GM12878 (cell line): ENCODE measurements around the gene DCDC1. TPM values are rescaled to one million over a fixed set of nuclear protein-coding genes. Genes with fewer than 3 reads are reported as not detected.

ENCODE experiments used
- ATAC-seq: fragments of 200-7000 bp; cut with Tn5 transposase; 3 replicates; pipeline ENCODE4 v1.9.1; 2020; ENCODE audit warnings: mild to moderate bottlenecking, moderate library complexity
- BruUV-seq: library from RNA; stranded (reverse); fragments of 400-500 nt; replicated peaks from 2 replicates; lab custom pipeline; 2021; lab: Mats Ljungman, UMichigan
- CTCF ChIA-PET: fragments of 300-600 bp; sonication (Branson Sonifier 250); formaldehyde crosslinking; extraction: SDS; loops from one replicate; lab custom pipeline; 2021; ENCODE audit warnings: inconsistent platforms; lab: Yijun Ruan, JAX
- POLR2A ChIA-PET: fragments of 350-600 bp; formaldehyde crosslinking; extraction: SDS; loops from one replicate; lab custom pipeline; 2021; ENCODE audit warnings: inconsistent platforms; lab: Charles Lee
- RAD21 ChIA-PET: fragments of 300-600 bp; sonication (Branson Sonifier 250); formaldehyde crosslinking; loops from one replicate; lab custom pipeline; 2023; ENCODE audit warnings: antibody characterized with exemption; ENCODE audit not compliant: unreplicated experiment; lab: Charles Lee
- SMC1A ChIA-PET: fragments of 300-600 bp; sonication (Branson Sonifier 250); formaldehyde crosslinking; loops from one replicate; lab custom pipeline; 2023; ENCODE audit not compliant: unreplicated experiment, uncharacterized antibody; lab: Charles Lee
- DNase-seq: peaks from one replicate; pipeline ENCODE4 v3.0.0-alpha.2; 2011; ENCODE audit warnings: low read depth, low spot score
- FAIRE-seq: peaks from 3 replicates; lab custom pipeline; 2011; peaks lifted over from hg19 to GRCh38; lab: Jason Lieb, UNC
- H2AFZ ChIP-seq: 2 replicates; pipeline ENCODE4 v1.6.0; 2011; ENCODE audit warnings: low read depth, low read length, control low read depth; ENCODE audit not compliant: control insufficient read depth
- H3K27ac ChIP-seq: 2 replicates; pipeline ENCODE4 v1.5.1; 2011; ENCODE audit warnings: control low read depth; ENCODE audit not compliant: control insufficient read depth, insufficient read depth
- H3K27me3 ChIP-seq, 2 experiments: replicated peaks in 1 of 2; 2 replicates each; pipeline versions ENCODE4 v1.6.0 to v1.6.1; 2011; ENCODE audit warnings: low read length in 1 of 2; ENCODE audit not compliant: control insufficient read depth in 2 of 2, insufficient read depth in 2 of 2
- H3K36me3 ChIP-seq, 2 experiments: 2 replicates each; pipeline ENCODE4 v1.5.1; 2011; ENCODE audit warnings: low read length in 1 of 2; ENCODE audit not compliant: control insufficient read depth in 2 of 2, insufficient read depth in 2 of 2
- H3K4me1 ChIP-seq: 2 replicates; pipeline ENCODE4 v1.6.1; 2011; ENCODE audit warnings: mild to moderate bottlenecking, low read length, moderate library complexity, mixed read lengths; ENCODE audit not compliant: control insufficient read depth, insufficient read depth
- H3K4me2 ChIP-seq: 2 replicates; pipeline ENCODE4 v1.6.0; 2011; ENCODE audit warnings: control low read depth; ENCODE audit not compliant: control insufficient read depth, insufficient read depth
- H3K4me3 ChIP-seq: fragments of 200-600 bp; sonication (generic); 2 replicates; pipeline ENCODE4 v1.5.1; 2016
- H3K79me2 ChIP-seq: 2 replicates; pipeline ENCODE4 v1.6.0; 2011; ENCODE audit warnings: low read length; ENCODE audit not compliant: control insufficient read depth, insufficient read depth
- H3K9ac ChIP-seq: 2 replicates; pipeline ENCODE4 v1.8.0; 2011; ENCODE audit warnings: low read length, control low read depth, mixed read lengths; ENCODE audit not compliant: control insufficient read depth, insufficient read depth
- H3K9me3 ChIP-seq: replicated peaks from 3 replicates; pipeline ENCODE4 v1.5.1; 2011; ENCODE audit warnings: mild to moderate bottlenecking, low read length; ENCODE audit not compliant: control insufficient read depth, insufficient read depth
- H4K20me1 ChIP-seq: 2 replicates; pipeline ENCODE4 v1.6.0; 2011; ENCODE audit not compliant: control insufficient read depth, insufficient read depth
- ATF2 ChIP-seq: IDR thresholded peaks from 2 replicates; pipeline ENCODE4 v1.6.1; 2012; ENCODE audit warnings: low read length, inconsistent platforms
- ATF7 ChIP-seq: fragments of 450-650 bp; IDR thresholded peaks from 2 replicates; pipeline ENCODE4 v1.6.1; 2016; ENCODE audit warnings: low read depth, mild to moderate bottlenecking
- RAD21 ChIP-seq: IDR thresholded peaks from 2 replicates; pipeline ENCODE4 v1.6.1; 2011; ENCODE audit warnings: mild to moderate bottlenecking, low read depth, low read length, moderate library complexity; ENCODE audit not compliant: insufficient read depth
- TARDBP ChIP-seq: IDR thresholded peaks from 2 replicates; pipeline ENCODE4 v1.6.1; 2016; ENCODE audit warnings: borderline replicate concordance
- USF1 ChIP-seq: IDR thresholded peaks from 2 replicates; pipeline ENCODE4 v1.6.1; 2011; ENCODE audit warnings: borderline replicate concordance, low read depth, mild to moderate bottlenecking, moderate library complexity, mixed read lengths, low read length; ENCODE audit not compliant: insufficient read depth; ENCODE audit errors: extremely low read length
- WGBS: methylation state at CpG from one replicate; pipeline ENCODE4 v1.1.6; 2016; ENCODE audit warnings: low lambda C conversion rate; ENCODE audit not compliant: insufficient replicate concordance, insufficient coverage; ENCODE audit errors: missing lambda C conversion rate; 5-methylcytosine and 5-hydroxymethylcytosine counted together
- in situ Hi-C: fragments of 300-500 bp; cut with MboI; formaldehyde crosslinking; loops from 9 replicates; pipeline ENCODE4 v1.14.3; 2018; ENCODE audit warnings: mixed read lengths
- intact Hi-C: fragments of 100-400 bp; cut with micrococcal nuclease; formaldehyde crosslinking; loops from one replicate; pipeline ENCODE4 v1.14.2; 2022; ENCODE audit not compliant: unreplicated experiment
- polyA plus RNA-seq, 11 experiments: library from polyadenylated mRNA; depleted of rRNA in 4 of 11; unstranded in 6 of 11; stranded (reverse) in 5 of 11; fragments of >200 nt; fragmentation: Nextera tagmentation in 4 of 11; fragmentation: Illumina TruSeq in 1 of 11; extraction: Ambion mirVana in 4 of 11; extraction: Trizol in 1 of 11; gene quantifications; 1 replicate in 1 of 11; 2 replicates in 10 of 11; pipeline versions ENCODE4 v1.2.1 to v1.2.3, GENCODE V29; 2011 to 2016; ENCODE audit warnings: inconsistent platforms in 2 of 11, missing spikeins in 2 of 11, low read depth in 1 of 11
- total RNA-seq, 4 experiments: library from RNA; depleted of rRNA in 3 of 4; stranded (reverse); fragments of >200 nt in 3 of 4; fragmentation: Illumina TruSeq in 1 of 4; extraction: Trizol in 1 of 4; gene quantifications; 2 replicates each; pipeline versions ENCODE4 v1.2.1 to v1.2.3, GENCODE V29; 2013 to 2021

The DCDC1 gene
- total and polyA plus RNA-seq, 10 of the 15 experiments (the other 5 are each of a cell fraction or from before 2014, with no cell fraction given): not detected

GRCh38 chr11:31361743-31362142 lies 7.8 kb downstream of the DCDC1 start (continued):
- no peak for TF ChIP-seq ATF2

- H3K9me3 ChIP-seq: no peaks in the 10 kb centered on the region
- in situ Hi-C loops: no loop called here
- no peaks in the 10 kb centered on the region for H3K4me1 ChIP-seq
- no peaks in the 10 kb centered on the region for H3K79me2 ChIP-seq
- no peaks in the 10 kb centered on the region for H4K20me1 ChIP-seq
- TF ChIP-seq ATF7: no peak
- TF ChIP-seq, all 136 proteins: peak for 0
- POLR2A ChIA-PET: no interaction called here
- SMC1A ChIA-PET: interaction anchor here (1.7 kb wide), 1 partner anchor 249 kb away, joined by 4 read pairs; no protein-coding TSS in a partner anchor
- Histone ChIP-seq H3K4me3 (no peak overlapping the region), H3K4me2 (no peak overlapping the region), H2AFZ (no peak overlapping the region), H3K9ac (no peak overlapping the region), H3K27ac (no peak overlapping the region), H3K27me3 (no peaks in the 10 kb centered on the region), H3K36me3 (no peaks in the 10 kb centered on the region)
- 62% methylated on average over 5 of the region's 5 CpGs for WGBS
- RAD21 ChIA-PET: no interaction called here
- CTCF ChIA-PET: interaction anchor here (1.2 kb wide), 1 partner anchor 15 kb away, joined by 8 read pairs; no protein-coding TSS in a partner anchor
- no TSS peak for BruUV-seq
- intact Hi-C loops: no loop called here
- DNase-seq: no peak
- no peak for ATAC-seq
- no peak for FAIRE-seq
These were observed 13.7 kb downstream of the DCDC1 start for GRCh38 chr11:31355817-31356216.

GRCh38 chr11:31355131-31355530 lies 14.4 kb downstream of the DCDC1 start:
- ChIA-PET POLR2A (no interaction called here), RAD21 (no interaction called here), SMC1A (interaction anchor here (0.6 to 1.7 kb wide), 2 partner anchors 248 to 1461 kb away, joined by 3 to 4 read pairs; no protein-coding TSS in a partner anchor), CTCF (interaction anchor here (1.2 kb wide), 1 partner anchor 14 kb away, joined by 8 read pairs; no protein-coding TSS in a partner anchor)
- BruUV-seq: no TSS peak
- H2AFZ ChIP-seq: no peak overlapping the region
- no peak overlapping the region for H3K9ac ChIP-seq
- in situ Hi-C loops: no loop called here
- WGBS: 43% methylated on average over 2 of the region's 2 CpGs
- intact Hi-C loops: no loop called here
- H3K79me2 ChIP-seq: no peaks in the 10 kb centered on the region
- no peak overlapping the region for H3K4me3 ChIP-seq
- no peaks in the 10 kb centered on the region for H4K20me1 ChIP-seq
- no peaks in the 10 kb centered on the region for H3K4me1 ChIP-seq
- DNase-seq (no peak), ATAC-seq (no peak), FAIRE-seq (no peak)
- H3K36me3 ChIP-seq: no peaks in the 10 kb centered on the region
- no peak overlapping the region for H3K4me2 ChIP-seq
- no peaks in the 10 kb centered on the region for H3K27me3 ChIP-seq
- H3K27ac ChIP-seq: no peak overlapping the region
- H3K9me3 ChIP-seq: no peaks in the 10 kb centered on the region
- no peak for TF ChIP-seq TARDBP
- no peak for TF ChIP-seq USF1
- TF ChIP-seq RAD21: no peak
